Measurements from ENCODE around the gene SH3PXD2B. TPM values are rescaled to one million over a fixed set of nuclear protein-coding genes. Genes with fewer than 3 reads are reported as not detected.

Gene SH3PXD2B
- 0.17 and 0.24 TPM in 2 replicates for total RNA-seq

- intact Hi-C loops (cut with micrococcal nuclease): no loop called here
Measured at GRCh38 chr5:172454358-172455086, at the start of gene SH3PXD2B. Gene SH3PXD2B (minus strand): TSS chr5:172454525. CDS start chr5:172454352, 173 bp downstream.

- intact Hi-C loops (cut with micrococcal nuclease): no loop called here
Measured at GRCh38 chr5:172502969-172503368, 48.6 kb upstream of the SH3PXD2B start.

- intact Hi-C loops (cut with micrococcal nuclease): no loop called here
Measured at GRCh38 chr5:172502410-172502809, 48.1 kb upstream of the SH3PXD2B start.

GRCh38 chr5:172501708-172502320 is 47.5 kb upstream of the SH3PXD2B start:
- intact Hi-C loops (cut with micrococcal nuclease): no loop called here

- intact Hi-C loops (cut with micrococcal nuclease): no loop called here
Measured at GRCh38 chr5:172499287-172499686, 45.0 kb upstream of the SH3PXD2B start.

GRCh38 chr5:172498431-172499129 is 44.3 kb upstream of the SH3PXD2B start:
- intact Hi-C loops (cut with micrococcal nuclease): no loop called here

GRCh38 chr5:172497591-172498255 is 43.4 kb upstream of the SH3PXD2B start:
- intact Hi-C loops (cut with micrococcal nuclease): no loop called here

- intact Hi-C loops (cut with micrococcal nuclease): no loop called here
Measured at GRCh38 chr5:172496671-172497371, 42.5 kb upstream of the SH3PXD2B start.

- intact Hi-C loops (cut with micrococcal nuclease): no loop called here
Measured at GRCh38 chr5:172494630-172495505, 40.5 kb upstream of the SH3PXD2B start.

- intact Hi-C loops (cut with micrococcal nuclease): no loop called here
Measured at GRCh38 chr5:172493906-172494305, 39.6 kb upstream of the SH3PXD2B start.

GRCh38 chr5:172493461-172493860 is 39.1 kb upstream of the SH3PXD2B start:
- intact Hi-C loops (cut with micrococcal nuclease): no loop called here

- intact Hi-C loops (cut with micrococcal nuclease): no loop called here
Measured at GRCh38 chr5:172493002-172493401, 38.7 kb upstream of the SH3PXD2B start.

GRCh38 chr5:172492097-172492840 is 37.9 kb upstream of the SH3PXD2B start:
- intact Hi-C loops (cut with micrococcal nuclease): no loop called here

- intact Hi-C loops (cut with micrococcal nuclease): no loop called here
Measured at GRCh38 chr5:172491481-172491880, 37.2 kb upstream of the SH3PXD2B start.

GRCh38 chr5:172490514-172491461 is 36.5 kb upstream of the SH3PXD2B start:
- intact Hi-C loops (cut with micrococcal nuclease): no loop called here

- intact Hi-C loops (cut with micrococcal nuclease): no loop called here
Measured at GRCh38 chr5:172488221-172488620, 33.9 kb upstream of the SH3PXD2B start.

GRCh38 chr5:172487671-172488070 is 33.3 kb upstream of the SH3PXD2B start:
- intact Hi-C loops (cut with micrococcal nuclease): no loop called here

GRCh38 chr5:172486912-172487311 is 32.6 kb upstream of the SH3PXD2B start:
- intact Hi-C loops (cut with micrococcal nuclease): no loop called here

Data from T-helper 1 cell treated with Interleukin-12 subunit alpha and Interleukin-12 subunit beta and Interleukin-4 antibody, amounts not matched to agents 30 ng/mL and 1 ng/mL, for 36 hours (primary cell).